Measurements from ENCODE around the gene KCNH2.

KCNH2 gene

GRCh38 chr7:150958597-150958996, 19.5 kb downstream of the KCNH2 start:
- no peak for DNase-seq

- DNase-seq = no peak
Measured at GRCh38 chr7:150958062-150958552, 20.0 kb downstream of the KCNH2 start.

GRCh38 chr7:150957133-150958020, 20.7 kb downstream of the KCNH2 start:
- no peak for DNase-seq

GRCh38 chr7:150956395-150957132, 21.6 kb downstream of the KCNH2 start:
- no peak for DNase-seq

- DNase-seq = no peak
Measured at GRCh38 chr7:150955519-150956394, 22.4 kb downstream of the KCNH2 start.

- DNase-seq = no peak
Measured at GRCh38 chr7:150954986-150955518, 23.1 kb downstream of the KCNH2 start.

GRCh38 chr7:150954201-150954985, 23.7 kb downstream of the KCNH2 start:
- DNase-seq = no peak

GRCh38 chr7:150953061-150953997, 24.8 kb downstream of the KCNH2 start:
- DNase-seq = no peak

GRCh38 chr7:150952331-150953050, 25.6 kb downstream of the KCNH2 start:
- DNase-seq = no peak

GRCh38 chr7:150951521-150951920, 26.6 kb downstream of the KCNH2 start:
- no peak for DNase-seq

- no peak for DNase-seq
Measured at GRCh38 chr7:150951181-150951520, 27.0 kb downstream of the KCNH2 start.

- DNase-seq = no peak
Measured at GRCh38 chr7:150950496-150951180, 27.5 kb downstream of the KCNH2 start.

GRCh38 chr7:150949971-150950491, 28.1 kb downstream of the KCNH2 start:
- DNase-seq = no peak

GRCh38 chr7:150949564-150949963, 28.6 kb downstream of the KCNH2 start:
- DNase-seq = no peak

- no peak for DNase-seq
Measured at GRCh38 chr7:150948791-150949251, 29.3 kb downstream of the KCNH2 start.

- no peak for DNase-seq
Measured at GRCh38 chr7:150947761-150948651, 30.1 kb downstream of the KCNH2 start.

- no peak for DNase-seq
Measured at GRCh38 chr7:150947241-150947745, 30.8 kb downstream of the KCNH2 start.

All from activated CD4-positive, alpha-beta T cell treated with anti-CD3 and anti-CD28 coated beads, Interleukin-2, amount 50 U/mL, for 48 hours (primary cell).